ENCODE data around the gene DEPDC5.

Gene DEPDC5

GRCh38 chr22:31953261-31953660, 199.4 kb downstream of the DEPDC5 start:
- FAIRE-seq: no peak

- FAIRE-seq: no peak
Observed at GRCh38 chr22:31954535-31955523, 201.0 kb downstream of the DEPDC5 start.

- no peak for FAIRE-seq
Observed at GRCh38 chr22:31956360-31956759, 202.5 kb downstream of the DEPDC5 start.
